ENCODE data around the gene RAPGEF2.

Gene RAPGEF2

GRCh38 chr4:159290321-159291030 is 187.6 kb downstream of the RAPGEF2 start:
- TF ChIP-seq ZFX (IDR thresholded peaks at IDR 0.05; ENCODE audit: borderline replicate concordance) (no peak), CTCF (IDR thresholded peaks at IDR 0.05) (no peak)
- no peak overlapping the region for H3K27ac ChIP-seq

- no peak overlapping the region for H3K27ac ChIP-seq
- TF ChIP-seq CTCF (IDR thresholded peaks at IDR 0.05): no peak
- TF ChIP-seq ZFX (IDR thresholded peaks at IDR 0.05; ENCODE audit: borderline replicate concordance): no peak
Measured at GRCh38 chr4:159291176-159291575, 188.3 kb downstream of the RAPGEF2 start.

DNA sequence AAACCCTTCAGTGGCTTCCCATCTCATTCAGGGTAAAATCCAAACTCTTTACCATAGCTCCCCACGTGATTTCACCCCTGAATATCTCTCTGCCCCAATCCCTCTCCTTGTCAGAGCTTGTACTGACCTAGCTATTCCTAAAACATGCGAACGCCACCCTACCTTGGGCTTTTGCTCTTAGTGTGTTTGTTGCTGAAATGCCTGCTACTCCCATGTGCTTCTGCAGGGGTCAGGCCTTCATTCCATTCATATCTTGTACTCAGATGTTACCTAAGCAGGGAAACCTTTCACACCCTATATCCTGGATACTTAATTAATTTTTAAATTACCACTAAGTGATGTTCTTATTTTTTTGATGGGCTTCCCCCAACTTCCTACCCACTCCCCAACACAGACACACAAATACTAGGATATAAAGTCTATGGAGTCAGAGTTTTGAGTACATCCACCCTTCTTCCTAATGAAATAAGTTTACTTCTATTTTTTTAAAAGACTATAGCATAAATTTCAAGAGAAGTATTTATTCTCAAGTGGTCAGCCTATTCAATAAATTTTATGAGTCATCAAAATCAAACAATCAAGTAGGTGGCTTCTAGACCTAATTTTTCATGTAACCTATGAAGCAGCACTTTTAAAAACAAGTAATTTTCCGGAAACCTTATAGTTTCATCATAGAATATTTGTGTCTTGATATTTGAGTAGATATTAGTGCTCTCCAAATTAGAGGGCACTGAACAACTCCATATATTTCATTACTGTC is 189.4 kb downstream of the RAPGEF2 start:
- H3K27ac ChIP-seq: no peak overlapping the region
- TF ChIP-seq CTCF (IDR thresholded peaks at IDR 0.05) (0 out of 2 replicates have a peak, but pooled peaks have one; percentile 7), ZFX (IDR thresholded peaks at IDR 0.05; ENCODE audit: borderline replicate concordance) (no peak)

GRCh38 chr4:159293811-159294515 is 191.1 kb downstream of the RAPGEF2 start:
- H3K27ac ChIP-seq: peak overlapping the region; percentile 25; the same call in 1 of the 2 replicates
- no peak for TF ChIP-seq CTCF (IDR thresholded peaks at IDR 0.05)
- TF ChIP-seq ZFX (IDR thresholded peaks at IDR 0.05; ENCODE audit: borderline replicate concordance): no peak

- H3K27ac ChIP-seq: peak overlapping the region; percentile 40
- no peak for TF ChIP-seq CTCF (IDR thresholded peaks at IDR 0.05)
- TF ChIP-seq ZFX (IDR thresholded peaks at IDR 0.05; ENCODE audit: borderline replicate concordance): no peak
Measured at GRCh38 chr4:159296061-159296460, 193.2 kb downstream of the RAPGEF2 start.

- no peak for TF ChIP-seq CTCF (IDR thresholded peaks at IDR 0.05)
- no peak for TF ChIP-seq ZFX (IDR thresholded peaks at IDR 0.05; ENCODE audit: borderline replicate concordance)
- no peak overlapping the region for H3K27ac ChIP-seq
Measured at GRCh38 chr4:159297091-159297490, 194.2 kb downstream of the RAPGEF2 start.

All from 22Rv1 (cell line).